HG03521 (cell line): ENCODE measurements around the gene SHC3.
"Not testable (repeated sequence)": the region's sequence is repeated elsewhere in the genome, so short reads cannot be mapped to it uniquely, and the experiment has no call there.

Experiments used
- ATAC-seq: cut with Tn5 transposase; IDR thresholded peaks from one replicate; pipeline ENCODE4 v1.9.1; 2021; ENCODE audit warnings: mild to moderate bottlenecking, moderate library complexity; ENCODE audit not compliant: unreplicated experiment

SHC3 gene, protein sequence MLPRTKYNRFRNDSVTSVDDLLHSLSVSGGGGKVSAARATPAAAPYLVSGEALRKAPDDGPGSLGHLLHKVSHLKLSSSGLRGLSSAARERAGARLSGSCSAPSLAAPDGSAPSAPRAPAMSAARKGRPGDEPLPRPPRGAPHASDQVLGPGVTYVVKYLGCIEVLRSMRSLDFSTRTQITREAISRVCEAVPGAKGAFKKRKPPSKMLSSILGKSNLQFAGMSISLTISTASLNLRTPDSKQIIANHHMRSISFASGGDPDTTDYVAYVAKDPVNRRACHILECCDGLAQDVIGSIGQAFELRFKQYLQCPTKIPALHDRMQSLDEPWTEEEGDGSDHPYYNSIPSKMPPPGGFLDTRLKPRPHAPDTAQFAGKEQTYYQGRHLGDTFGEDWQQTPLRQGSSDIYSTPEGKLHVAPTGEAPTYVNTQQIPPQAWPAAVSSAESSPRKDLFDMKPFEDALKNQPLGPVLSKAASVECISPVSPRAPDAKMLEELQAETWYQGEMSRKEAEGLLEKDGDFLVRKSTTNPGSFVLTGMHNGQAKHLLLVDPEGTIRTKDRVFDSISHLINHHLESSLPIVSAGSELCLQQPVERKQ

DNA sequence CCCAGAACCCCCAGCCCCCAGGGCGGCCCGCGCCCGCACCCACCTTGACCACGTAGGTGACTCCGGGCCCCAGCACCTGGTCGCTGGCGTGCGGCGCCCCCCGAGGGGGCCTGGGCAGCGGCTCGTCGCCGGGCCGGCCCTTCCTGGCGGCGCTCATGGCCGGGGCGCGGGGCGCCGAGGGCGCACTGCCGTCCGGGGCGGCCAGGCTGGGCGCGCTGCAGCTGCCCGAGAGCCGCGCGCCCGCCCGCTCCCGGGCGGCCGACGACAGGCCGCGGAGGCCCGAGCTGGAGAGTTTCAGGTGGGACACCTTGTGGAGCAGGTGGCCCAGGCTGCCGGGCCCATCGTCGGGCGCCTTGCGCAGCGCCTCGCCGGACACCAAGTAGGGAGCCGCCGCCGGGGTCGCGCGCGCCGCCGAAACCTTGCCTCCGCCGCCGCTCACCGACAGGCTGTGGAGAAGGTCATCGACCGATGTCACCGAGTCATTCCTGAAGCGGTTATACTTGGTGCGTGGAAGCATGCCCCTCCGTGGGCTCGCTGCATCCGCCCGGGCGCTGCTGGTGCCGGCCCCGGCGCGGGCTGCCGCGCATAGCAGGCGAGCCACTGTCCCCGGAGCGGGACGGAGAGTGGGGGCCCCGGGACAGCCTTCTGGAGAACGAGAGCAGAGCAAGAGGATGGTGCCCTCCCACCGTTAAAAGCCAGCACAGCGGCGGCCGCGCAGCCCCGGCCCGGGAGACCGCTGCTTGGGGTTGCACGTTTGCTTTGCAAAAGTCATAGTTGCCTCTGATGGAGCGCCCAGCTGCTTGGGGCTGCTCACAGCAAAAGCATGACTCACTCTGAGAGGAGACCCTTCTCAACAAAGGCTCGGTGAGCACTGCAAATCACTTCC lies at the start of gene SHC3:
Gene SHC3, minus strand, starts transcription at position 875 of the 886 bp plus-strand sequence. Its CDS starts 358 bp downstream, at position 517.
- no peak for ATAC-seq

DNA sequence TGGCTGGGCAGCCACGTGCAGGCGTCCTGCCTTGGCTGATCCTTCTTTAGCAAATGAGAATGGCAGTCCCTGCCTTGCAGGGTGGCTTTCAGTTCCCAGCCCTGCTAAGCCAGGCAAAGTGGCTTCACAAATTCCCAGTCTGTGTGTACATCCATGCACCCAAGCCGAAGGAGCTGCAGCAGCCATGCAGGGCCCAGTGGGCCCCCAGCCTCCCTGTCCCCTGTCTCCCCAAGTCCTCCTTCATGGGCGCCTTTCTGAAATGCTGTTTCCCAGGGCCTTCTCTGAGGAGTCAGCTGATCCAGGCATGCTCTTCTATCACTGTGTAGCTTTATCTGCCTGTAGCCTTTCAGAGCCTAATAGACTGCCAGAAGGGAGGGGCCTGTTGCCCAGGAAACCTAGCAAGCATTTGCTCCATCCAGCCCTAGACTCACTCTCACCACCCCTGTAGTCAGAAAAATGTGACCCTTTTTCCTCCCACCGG lies 47.4 kb upstream of the SHC3 start:
- ATAC-seq = no peak

- no peak for ATAC-seq
Observed at GRCh38 chr9:89225587-89225986, 47.0 kb upstream of the SHC3 start.

- ATAC-seq = no peak
Observed at GRCh38 chr9:89225036-89225435, 46.4 kb upstream of the SHC3 start.

GRCh38 chr9:89224633-89225032 lies 46.0 kb upstream of the SHC3 start:
- ATAC-seq = no peak

DNA sequence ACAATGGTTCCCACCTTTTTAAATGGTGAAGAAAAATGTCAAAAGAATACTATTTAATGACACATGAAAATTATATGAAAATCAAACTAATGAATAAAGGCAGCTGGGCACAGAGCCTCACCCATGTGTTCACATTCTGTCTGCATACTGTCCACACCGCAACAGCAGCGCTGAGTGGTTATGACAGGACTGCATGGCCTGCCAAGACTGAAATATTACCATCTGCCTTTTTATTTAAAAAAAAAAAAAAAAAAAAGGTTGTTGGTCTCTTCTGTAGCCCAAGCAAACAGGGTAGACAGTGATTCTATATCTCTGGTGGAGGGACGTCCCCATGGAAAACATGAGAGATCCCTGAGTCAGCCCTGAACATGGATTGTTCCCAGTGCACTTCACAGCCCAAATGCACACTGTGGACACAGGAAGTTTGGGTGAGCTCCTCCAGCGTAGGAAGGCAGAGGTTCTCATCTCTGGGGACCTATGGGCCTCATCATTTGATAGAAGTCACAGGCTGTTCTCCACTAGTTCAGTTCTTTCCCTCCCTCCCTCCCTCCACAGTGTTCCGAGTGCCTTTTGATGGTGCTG lies 44.9 kb upstream of the SHC3 start:
- no peak for ATAC-seq

DNA sequence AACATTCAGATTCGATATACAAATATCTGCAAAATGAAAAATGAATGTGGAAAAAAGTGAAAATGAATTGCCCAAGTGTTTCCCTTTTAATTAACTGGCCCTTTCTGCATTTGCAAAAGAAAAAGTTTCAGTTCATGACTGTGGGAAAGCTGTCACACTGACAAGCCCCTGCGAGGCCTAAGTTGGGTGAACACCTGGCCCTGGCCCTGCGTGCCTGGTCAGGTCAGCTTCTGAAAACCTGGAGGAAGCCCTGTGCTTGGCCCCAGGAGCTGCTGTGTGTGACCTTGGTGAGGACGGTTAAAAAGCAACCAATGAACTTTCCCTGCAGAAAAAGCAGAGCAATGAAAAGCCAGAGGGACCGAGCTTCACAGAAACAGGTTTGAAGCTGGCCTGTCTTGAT lies 41.0 kb upstream of the SHC3 start:
- no peak for ATAC-seq

- no peak for ATAC-seq
Observed at GRCh38 chr9:89218040-89218928, 39.7 kb upstream of the SHC3 start.

DNA sequence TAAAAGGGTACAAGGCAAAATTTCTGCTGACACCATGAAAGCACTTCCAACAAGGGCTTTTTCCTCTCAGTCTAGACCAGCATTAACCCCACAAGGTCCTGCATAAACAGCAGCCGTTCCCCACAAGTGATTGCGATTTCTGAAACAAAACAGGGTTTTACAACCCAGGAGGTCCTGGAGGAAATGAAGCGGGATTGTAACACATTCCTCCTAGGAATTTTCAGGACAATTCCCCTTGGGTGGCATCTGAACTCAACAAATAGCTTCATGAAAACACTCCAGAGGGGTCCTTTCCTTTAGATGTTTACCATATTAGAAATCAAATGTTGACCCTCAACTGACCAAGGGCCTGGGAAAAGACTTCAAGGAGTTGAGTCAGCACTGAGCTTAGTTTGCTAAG lies 36.7 kb upstream of the SHC3 start:
- no peak for ATAC-seq

DNA sequence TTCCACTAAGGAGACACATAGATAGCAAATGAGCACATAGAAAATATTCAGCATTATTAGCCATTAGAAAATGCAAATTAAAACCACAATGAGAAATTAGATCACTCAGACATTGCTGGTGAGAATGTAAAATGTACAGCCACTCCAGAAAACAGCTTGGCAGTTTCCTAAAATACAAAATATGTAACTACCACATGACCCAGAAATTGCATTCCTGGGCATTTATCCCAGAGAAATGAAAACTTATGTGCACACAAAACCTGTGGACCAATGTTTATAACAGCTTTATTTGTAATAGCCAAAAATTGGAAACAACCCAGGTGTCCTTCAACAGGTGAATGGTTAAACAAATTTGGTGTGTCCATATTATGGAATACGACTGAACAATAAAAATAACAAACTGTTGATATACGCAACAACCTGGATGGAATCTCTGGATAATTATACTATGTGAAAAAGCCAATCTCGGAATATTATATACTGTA lies 34.8 kb upstream of the SHC3 start:
- no peak for ATAC-seq

GRCh38 chr9:89212171-89212570 lies 33.6 kb upstream of the SHC3 start:
- ATAC-seq = no peak

- ATAC-seq = not testable (repeated sequence)
Observed at GRCh38 chr9:89209311-89209710, 30.7 kb upstream of the SHC3 start.

DNA sequence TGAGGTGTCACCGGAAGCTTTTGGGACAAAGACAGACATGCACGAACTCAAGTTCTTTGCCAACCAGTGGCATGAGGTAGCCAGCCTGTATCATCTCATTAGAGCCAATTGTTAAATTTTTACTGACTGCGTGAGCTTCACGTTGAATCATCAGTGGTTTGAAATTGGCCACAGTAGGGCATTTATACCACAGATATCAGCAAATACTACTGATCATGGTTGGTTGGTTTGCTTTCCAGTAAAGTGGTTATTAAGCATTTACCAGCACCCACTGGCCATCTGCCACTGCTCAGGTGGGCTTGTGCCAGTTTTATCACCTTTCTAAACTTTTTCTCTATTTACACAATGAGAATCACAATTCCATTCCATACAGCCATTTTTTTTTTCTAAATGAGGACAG lies 28.4 kb upstream of the SHC3 start:
- no peak for ATAC-seq

- ATAC-seq = no peak
Observed at GRCh38 chr9:89204801-89205200, 26.2 kb upstream of the SHC3 start.

GRCh38 chr9:89195131-89195797 lies 16.6 kb upstream of the SHC3 start:
- no peak for ATAC-seq

DNA sequence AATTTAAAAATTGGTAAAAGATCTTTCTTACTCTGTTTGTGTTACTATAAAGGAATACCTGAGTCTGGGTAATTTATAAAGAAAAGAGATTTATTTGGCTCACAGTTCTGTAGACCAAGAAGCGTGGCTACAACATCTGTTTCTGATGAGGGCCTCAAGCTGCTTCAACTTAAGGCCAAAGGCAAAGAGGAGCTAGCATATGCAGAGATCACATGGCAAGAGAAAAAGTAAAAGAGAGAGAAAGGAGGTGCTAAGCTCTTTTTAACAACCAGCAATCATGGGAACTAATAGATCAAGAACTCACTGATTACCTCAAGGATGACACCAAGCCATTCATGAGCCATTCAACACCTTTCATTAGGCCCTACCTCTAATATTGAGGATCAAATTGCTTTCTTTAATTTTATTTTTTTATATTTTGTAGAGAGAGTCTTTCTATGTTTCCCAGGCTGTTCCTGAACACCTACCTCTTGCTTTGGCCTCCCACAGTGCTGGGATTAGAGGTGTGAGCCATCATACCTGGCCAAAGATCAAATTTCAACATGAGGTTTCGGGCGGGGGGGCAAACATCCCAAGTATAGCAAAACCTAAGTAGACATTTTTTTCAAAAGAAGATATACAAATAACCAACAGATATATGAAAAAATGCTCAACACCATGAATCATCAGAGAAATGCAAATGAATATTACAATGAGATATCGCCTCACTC lies 16.0 kb upstream of the SHC3 start:
- ATAC-seq = no peak

GRCh38 chr9:89191004-89191403 lies 12.4 kb upstream of the SHC3 start:
- no peak for ATAC-seq

DNA sequence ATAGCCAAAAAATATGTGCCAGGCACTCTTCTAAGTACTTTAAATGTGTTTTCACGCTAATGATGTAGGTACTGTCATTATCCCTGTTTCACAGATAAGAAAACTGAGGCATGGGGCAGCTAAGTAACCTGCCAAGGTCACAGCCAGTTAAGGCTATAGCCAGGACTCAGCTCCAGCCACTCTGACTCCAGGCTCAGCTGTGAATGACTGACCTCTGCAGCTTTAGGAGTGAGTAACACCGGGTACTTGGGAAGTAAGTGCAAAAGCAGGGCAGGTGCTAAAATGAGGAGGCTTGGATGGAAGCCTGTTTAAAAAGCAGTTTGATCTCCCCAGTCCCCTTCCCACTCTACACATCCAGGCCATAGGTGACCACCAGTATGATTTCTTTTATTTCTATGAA lies 10.6 kb upstream of the SHC3 start:
- ATAC-seq = no peak

DNA sequence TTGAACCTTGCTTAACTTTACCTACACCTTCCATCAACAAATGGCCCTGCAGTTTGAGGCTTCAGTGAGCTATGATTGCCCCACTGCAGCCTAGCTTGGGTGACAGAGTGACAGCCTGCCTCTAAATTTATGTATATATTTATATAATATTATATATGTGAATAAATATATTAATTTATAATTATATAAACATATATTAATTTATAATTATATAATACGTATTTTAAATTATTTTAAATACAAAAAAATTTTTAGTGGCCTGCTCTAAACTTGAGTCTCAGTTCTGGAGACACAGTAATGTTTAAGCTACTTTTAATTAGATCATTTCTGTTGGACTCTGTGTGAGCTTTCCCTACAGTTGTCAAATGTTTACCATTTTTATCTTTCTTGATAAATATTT lies 9.3 kb upstream of the SHC3 start:
- no peak for ATAC-seq
